K562 (cell line): Measurements from ENCODE around the gene KLHL28. TPM values are rescaled to one million over a fixed set of nuclear protein-coding genes. Genes with fewer than 3 reads are reported as not detected.

Experiments used
- ATAC-seq: fragments of 200-7000 bp; cut with Tn5 transposase; 3 replicates; pipeline ENCODE4 v1.9.1; 2020; ENCODE audit warnings: moderate library complexity
- BruUV-seq: library from RNA; stranded (reverse); fragments of 400-500 nt; replicated peaks from 2 replicates; lab custom pipeline; 2021; lab: Mats Ljungman, UMichigan
- CTCF ChIA-PET: fragments of 300-600 bp; formaldehyde crosslinking; extraction: SDS; loops from one replicate; lab custom pipeline; 2021; ENCODE audit warnings: low intra/inter-chr PET ratio; lab: Yijun Ruan, JAX
- POLR2A ChIA-PET: fragments of 300-600, 350-650 bp; sonication (Branson Sonifier 250); formaldehyde crosslinking; extraction: SDS; loops from one replicate; lab custom pipeline; 2021; ENCODE audit warnings: antibody characterized with exemption, inconsistent platforms; lab: Yijun Ruan, JAX
- DNase-seq, 4 experiments: peaks; one replicate each; pipeline versions ENCODE4 v3.0.0 to v3.0.0-alpha.2; 2011 to 2018; ENCODE audit warnings: low spot score in 3 of 4, mixed read lengths in 3 of 4; ENCODE audit errors: extremely low read depth in 1 of 4
- FAIRE-seq: peaks from 2 replicates; lab custom pipeline; 2011; peaks lifted over from hg19 to GRCh38; lab: Jason Lieb, UNC
- H2AFZ ChIP-seq: 2 replicates; pipeline ENCODE4 v1.6.0; 2011; ENCODE audit warnings: low read depth, low read length, control low read depth, inconsistent platforms
- H3K27ac ChIP-seq: fragments of 200-600 bp; 3 replicates; pipeline ENCODE4 v1.8.0; 2011; ENCODE audit warnings: low read depth, mild to moderate bottlenecking, control low read depth, inconsistent platforms, low read length, moderate library complexity, mixed read lengths; ENCODE audit errors: extremely low read depth
- H3K27me3 ChIP-seq, 2 experiments: fragments of 300-600 bp in 1 of 2; 2 replicates in 1 of 2; 3 replicates in 1 of 2; pipeline versions ENCODE4 v1.6.0 to v1.8.0; 2011; ENCODE audit warnings: inconsistent platforms in 2 of 2, low read length in 2 of 2, mild to moderate bottlenecking in 1 of 2, mixed read lengths in 1 of 2, moderate library complexity in 1 of 2; ENCODE audit not compliant: control insufficient read depth in 2 of 2, insufficient read depth in 2 of 2
- H3K36me3 ChIP-seq: fragments of 300-600 bp; 3 replicates; pipeline ENCODE4 v1.8.0; 2011; ENCODE audit warnings: mild to moderate bottlenecking, low read length, inconsistent platforms; ENCODE audit not compliant: control insufficient read depth, insufficient read depth
- H3K4me1 ChIP-seq, 2 experiments: fragments of 200-600 bp in 1 of 2; replicated peaks in 1 of 2; 2 replicates in 1 of 2; 3 replicates in 1 of 2; pipeline versions ENCODE4 v1.5.1 to v1.8.0; 2011; ENCODE audit warnings: inconsistent platforms in 2 of 2, low read length in 2 of 2, mild to moderate bottlenecking in 1 of 2, mixed read lengths in 1 of 2, moderate library complexity in 1 of 2; ENCODE audit not compliant: control insufficient read depth in 2 of 2, insufficient read depth in 2 of 2
- H3K4me2 ChIP-seq: 2 replicates; pipeline ENCODE4 v1.6.1; 2011; ENCODE audit warnings: low read length, control low read depth, inconsistent platforms, mixed read lengths; ENCODE audit not compliant: insufficient read depth
- H3K4me3 ChIP-seq: fragments of 200-600 bp; sonication (generic), shearing (Covaris generic); 2 replicates; pipeline ENCODE4 v1.5.1; 2016; ENCODE audit warnings: control low read depth, inconsistent platforms
- H3K79me2 ChIP-seq: fragments of 200-600 bp; 3 replicates; pipeline ENCODE4 v1.8.0; 2011; ENCODE audit warnings: low read length, inconsistent platforms; ENCODE audit not compliant: control insufficient read depth, insufficient read depth
- H3K9ac ChIP-seq, 2 experiments: 2 replicates each; pipeline versions ENCODE4 v1.6.0 to v1.6.1; 2011; ENCODE audit warnings: low read depth in 2 of 2, low read length in 2 of 2, control low read depth in 1 of 2, inconsistent platforms in 1 of 2, mild to moderate bottlenecking in 1 of 2, mixed read lengths in 1 of 2; ENCODE audit not compliant: insufficient read depth in 1 of 2
- H3K9me1 ChIP-seq: one replicate; pipeline ENCODE4 v1.6.0; 2011; ENCODE audit warnings: inconsistent platforms, mild to moderate bottlenecking, low read length, moderate library complexity; ENCODE audit not compliant: control insufficient read depth, insufficient read depth
- H3K9me3 ChIP-seq: replicated peaks from 2 replicates; pipeline ENCODE4 v1.5.1; 2011; ENCODE audit warnings: low read depth, low read length, inconsistent platforms; ENCODE audit not compliant: control insufficient read depth, insufficient read depth
- H4K20me1 ChIP-seq: replicated peaks from 2 replicates; pipeline ENCODE4 v1.6.1; 2011; ENCODE audit warnings: low read length, inconsistent platforms, mixed read lengths; ENCODE audit not compliant: control insufficient read depth, insufficient read depth
- ARID1B ChIP-seq: fragments of 450-650 bp; IDR thresholded peaks from 2 replicates; pipeline ENCODE4 v1.6.1; 2016; ENCODE audit warnings: antibody characterized with exemption, mild to moderate bottlenecking, inconsistent platforms
- ARID4B ChIP-seq: sonication (generic); formaldehyde crosslinking; IDR thresholded peaks from 2 replicates; pipeline ENCODE4 v1.8.0; 2022; ENCODE audit warnings: mild to moderate bottlenecking, missing genetic modification reagents
- ATF1 ChIP-seq, 2 experiments: fragments of 450-650 bp in 1 of 2; IDR thresholded peaks; 2 replicates each; pipeline ENCODE4 v1.6.1; 2016; ENCODE audit warnings: missing compliant biosample characterization in 1 of 2, missing genetic modification characterization in 1 of 2
- EP300 ChIP-seq: IDR thresholded peaks from 2 replicates; pipeline ENCODE4 v1.6.1; 2012; ENCODE audit warnings: low read length, improper control_type of control experiment
- KLF16 ChIP-seq: IDR thresholded peaks from 2 replicates; pipeline ENCODE4 v1.6.1; 2016; ENCODE audit warnings: antibody characterized with exemption
- NFE2L1 ChIP-seq: fragments of 450-650 bp; IDR thresholded peaks from 2 replicates; pipeline ENCODE4 v1.6.1; 2016; ENCODE audit warnings: missing genetic modification characterization, low read depth, mild to moderate bottlenecking, missing compliant biosample characterization, moderate library complexity, borderline replicate concordance
- PBX2 ChIP-seq, 2 experiments: IDR thresholded peaks in 1 of 2; conservative IDR thresholded peaks in 1 of 2; 2 replicates each; pipeline ENCODE4 v1.6.1; 2016; ENCODE audit warnings: low read depth in 2 of 2, mild to moderate bottlenecking in 1 of 2, missing compliant biosample characterization in 1 of 2, missing genetic modification characterization in 1 of 2, moderate library complexity in 1 of 2
- RBM22 ChIP-seq: fragments of 200-400 bp; formaldehyde crosslinking; IDR thresholded peaks from 2 replicates; pipeline ENCODE4 v1.6.1; 2018; ENCODE audit warnings: low read length, low read depth; ENCODE audit not compliant: poor library complexity, severe bottlenecking
- SRF ChIP-seq, 2 experiments: fragments of 250-450, 450-650 bp in 1 of 2; sonication (Bioruptor Pico) in 1 of 2; sonication (generic) in 1 of 2; formaldehyde crosslinking; IDR thresholded peaks; 2 replicates each; pipeline versions ENCODE4 v1.5.0 to v1.5.1; 2020 to 2022; ENCODE audit warnings: mild to moderate bottlenecking in 1 of 2, missing genetic modification reagents in 1 of 2
- STAT5A ChIP-seq: IDR thresholded peaks from 2 replicates; pipeline ENCODE4 v1.6.1; 2012; ENCODE audit warnings: low read length, inconsistent platforms, borderline replicate concordance
- ZKSCAN1 ChIP-seq: fragments of 150-350 bp; IDR thresholded peaks from 2 replicates; pipeline ENCODE4 v1.6.1; 2016; ENCODE audit warnings: low read depth, low read length
- ZNF311 ChIP-seq: fragments of 250-450 bp; sonication (Bioruptor Pico); IDR thresholded peaks from 2 replicates; pipeline ENCODE4 v1.4.0; 2020; ENCODE audit warnings: mild to moderate bottlenecking, moderate library complexity
- WGBS: fragments of 100-300 bp; shearing (Covaris generic); methylation state at CpG from one replicate; pipeline ENCODE4 v1.1.6; 2016; ENCODE audit warnings: low coverage, mixed read lengths; ENCODE audit not compliant: insufficient coverage; ENCODE audit errors: missing lambda C conversion rate; 5-methylcytosine and 5-hydroxymethylcytosine counted together
- in situ Hi-C: fragments of 300-500 bp; cut with MboI; formaldehyde crosslinking; loops from 4 replicates; pipeline ENCODE4 v1.15.0; 2018; ENCODE audit warnings: inconsistent platforms, mixed read lengths
- intact Hi-C: fragments of 100-400 bp; cut with micrococcal nuclease; formaldehyde crosslinking; loops from 2 replicates; pipeline ENCODE4 v1.14.2; 2022
- polyA plus RNA-seq, 8 experiments: library from polyadenylated mRNA; depleted of rRNA in 4 of 8; stranded (reverse) in 5 of 8; unstranded in 3 of 8; fragments of >200 nt; fragmentation: Nextera tagmentation in 2 of 8; fragmentation: Illumina TruSeq in 1 of 8; extraction: Ambion mirVana in 2 of 8; extraction: Trizol in 1 of 8; gene quantifications; 2 replicates each; pipeline versions ENCODE4 v1.2.1 to v1.2.3, GENCODE V29; 2011 to 2014; ENCODE audit warnings: inconsistent platforms in 1 of 8, missing spikeins in 1 of 8
- total RNA-seq, 7 experiments: library from RNA; depleted of rRNA in 6 of 7; stranded (reverse); fragments of >200 nt in 6 of 7; fragmentation: Illumina TruSeq in 2 of 7; extraction: Trizol in 2 of 7; gene quantifications; 2 replicates each; pipeline versions ENCODE4 v1.2.1 to v1.2.3, GENCODE V29; 2011 to 2021; ENCODE audit warnings: low replicate concordance in 1 of 7
- TF ChIP-seq, protein P1 (sequence below): fragments of 450-650 bp; IDR thresholded peaks from 2 replicates; pipeline ENCODE4 v1.6.1; 2016

The KLHL28 gene
- total and polyA plus RNA-seq, 9 of the 15 experiments (the other 6 are each of a cell fraction or from before 2014, with no cell fraction given) = 1.1 to 7.5 (median 4.7) TPM

GRCh38 chr14:44914849-44915248 lies 46.9 kb downstream of the KLHL28 start:
- no TSS peak for BruUV-seq
- no peak for TF ChIP-seq ZNF311
- TF ChIP-seq SRF (CRISPR knock-in tag; IDR thresholded peaks at IDR 0.05) = no peak
- TF ChIP-seq ARID1B = 0 out of 2 replicates have a peak, but pooled peaks have one; percentile 20
- peak; percentile 16; the same call in 1 of the 2 replicates for TF ChIP-seq KLF16
- no peak for TF ChIP-seq ATF1 (CRISPR knock-in tag; IDR thresholded peaks at IDR 0.05)
- no peak for TF ChIP-seq ATF1 (tag; IDR thresholded peaks at IDR 0.05)
- no peak for TF ChIP-seq EP300
- TF ChIP-seq ZKSCAN1 = no peak
- no peak for TF ChIP-seq PBX2 (CRISPR knock-in tag; IDR thresholded peaks at IDR 0.05; ENCODE audit: low read depth)
- TF ChIP-seq PBX2 (tag; conservative IDR thresholded peaks at IDR 0.05; ENCODE audit: low read depth) = peak; percentile 71
- TF ChIP-seq RBM22 = no peak
- peak; percentile 26; the same call in 1 of the 2 replicates for TF ChIP-seq STAT5A
- no peak for TF ChIP-seq NFE2L1 (tag)
- TF ChIP-seq, protein P1, sequence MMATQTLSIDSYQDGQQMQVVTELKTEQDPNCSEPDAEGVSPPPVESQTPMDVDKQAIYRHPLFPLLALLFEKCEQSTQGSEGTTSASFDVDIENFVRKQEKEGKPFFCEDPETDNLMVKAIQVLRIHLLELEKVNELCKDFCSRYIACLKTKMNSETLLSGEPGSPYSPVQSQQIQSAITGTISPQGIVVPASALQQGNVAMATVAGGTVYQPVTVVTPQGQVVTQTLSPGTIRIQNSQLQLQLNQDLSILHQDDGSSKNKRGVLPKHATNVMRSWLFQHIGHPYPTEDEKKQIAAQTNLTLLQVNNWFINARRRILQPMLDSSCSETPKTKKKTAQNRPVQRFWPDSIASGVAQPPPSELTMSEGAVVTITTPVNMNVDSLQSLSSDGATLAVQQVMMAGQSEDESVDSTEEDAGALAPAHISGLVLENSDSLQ = peak; percentile 94
- TF ChIP-seq ARID4B (CRISPR knock-in tag) = no peak

More at GRCh38 chr14:44914849-44915248, 46.9 kb downstream of the KLHL28 start:
- no peaks in the 10 kb centered on the region for H3K27me3 ChIP-seq
- H3K4me1 ChIP-seq = no peaks in the 10 kb centered on the region; a peak in 1 of 5 replicates
- no peak overlapping the region for H3K4me3 ChIP-seq
- DNase-seq (peak in 1 of 4 experiments; percentile 37), ATAC-seq (peak; percentile 83), FAIRE-seq (no peak)
- H4K20me1 ChIP-seq = no peaks in the 10 kb centered on the region
- intact Hi-C loops = loop anchor here (5.0 kb wide), 2 partner anchors 47 to 222 kb away; partner anchors contain the start of genes FANCM, KLHL28 and TOGARAM1
- no peaks in the 10 kb centered on the region for H3K9me1 ChIP-seq
- no peaks in the 10 kb centered on the region for H3K79me2 ChIP-seq
- no peak overlapping the region for H3K27ac ChIP-seq
- no peak overlapping the region for H3K4me2 ChIP-seq
- in situ Hi-C loops = loop anchor here (10.0 kb wide), 1 partner anchor 350 kb away; no protein-coding TSS in a partner anchor
- POLR2A ChIA-PET = no interaction called here
- H3K36me3 ChIP-seq = no peaks in the 10 kb centered on the region
- H2AFZ ChIP-seq = no peak overlapping the region
- H3K9ac ChIP-seq = no peak overlapping the region
- WGBS = 4% methylated on average over 3 of the region's 4 CpGs
- peaks cover 4% of the 10 kb centered on the region; the same call in 1 of the 2 replicates for H3K9me3 ChIP-seq
- CTCF ChIA-PET = no interaction called here
